PC-9 (cell line): ENCODE measurements around the gene SMIM5. TPM values are rescaled to one million over a fixed set of nuclear protein-coding genes. Genes with fewer than 3 reads are reported as not detected.
A peak's percentile ranks its signal among the peaks of the same experiment; 100 is the strongest.

ENCODE experiments used
- BruUV-seq: library from RNA; stranded (reverse); fragments of 400-500 nt; replicated peaks from 2 replicates; lab custom pipeline; 2021; lab: Mats Ljungman, UMichigan
- CTCF ChIA-PET: fragments of 300-600 bp; sonication (Branson Sonifier 250); formaldehyde crosslinking; loops from one replicate; lab custom pipeline; 2022; ENCODE audit warnings: antibody characterized with exemption; lab: Charles Lee
- POLR2A ChIA-PET: fragments of 300-600 bp; sonication (Branson Sonifier 250); formaldehyde crosslinking; loops from one replicate; lab custom pipeline; 2022; ENCODE audit warnings: antibody characterized with exemption; ENCODE audit not compliant: unreplicated experiment; lab: Charles Lee
- DNase-seq, 2 experiments: peaks; one replicate each; pipeline versions ENCODE4 v3.0.0 to v3.0.0-alpha.2; 2015 to 2022; ENCODE audit warnings: mixed read lengths in 1 of 2
- H2AFZ ChIP-seq: fragments of 200-600 bp; sonication (generic); 2 replicates; pipeline ENCODE4 v1.8.1; 2017; ENCODE audit warnings: antibody characterized with exemption
- H3F3A ChIP-seq: fragments of 200-600 bp; sonication (generic); 2 replicates; pipeline ENCODE4 v1.8.1; 2017; ENCODE audit warnings: antibody characterized with exemption, mild to moderate bottlenecking, low read depth; ENCODE audit not compliant: insufficient read depth
- H3K27ac ChIP-seq: fragments of 200-600 bp; sonication (generic); 2 replicates; pipeline ENCODE4 v1.6.1; 2016; ENCODE audit warnings: mixed run types
- H3K27me3 ChIP-seq: fragments of 200-600 bp; sonication (generic); 2 replicates; pipeline ENCODE4 v1.6.1; 2016; ENCODE audit warnings: low read depth, mixed run types; ENCODE audit not compliant: insufficient read depth
- H3K36me3 ChIP-seq: fragments of 200-600 bp; sonication (generic); 2 replicates; pipeline ENCODE4 v1.6.1; 2016; ENCODE audit warnings: low read depth, mixed run types
- H3K4me1 ChIP-seq: fragments of 200-600 bp; sonication (generic); replicated peaks from 2 replicates; pipeline ENCODE4 v1.6.1; 2016; ENCODE audit warnings: mixed run types; ENCODE audit not compliant: insufficient read depth
- H3K4me2 ChIP-seq: fragments of 200-600 bp; sonication (generic); 2 replicates; pipeline ENCODE4 v1.6.1; 2017; ENCODE audit warnings: mixed run types
- H3K4me3 ChIP-seq: fragments of 200-600 bp; sonication (generic); 2 replicates; pipeline ENCODE4 v1.6.1; 2016; ENCODE audit warnings: mixed run types
- H3K79me2 ChIP-seq: fragments of 200-600 bp; sonication (generic); 2 replicates; pipeline ENCODE4 v1.6.1; 2017; ENCODE audit warnings: low read depth, mixed run types
- H3K9me2 ChIP-seq: fragments of 200-600 bp; sonication (generic); 2 replicates; pipeline ENCODE4 v1.8.1; 2017; ENCODE audit warnings: mild to moderate bottlenecking; ENCODE audit not compliant: insufficient read depth
- H3K9me3 ChIP-seq: fragments of 200-600 bp; sonication (generic); 2 replicates; pipeline ENCODE4 v1.8.1; 2016; ENCODE audit warnings: low read depth; ENCODE audit not compliant: insufficient read depth
- H4K20me1 ChIP-seq: fragments of 200-600 bp; sonication (generic); 2 replicates; pipeline ENCODE4 v1.8.1; 2017; ENCODE audit not compliant: insufficient read depth
- CTCF ChIP-seq: fragments of 200-600 bp; sonication (generic); conservative IDR thresholded peaks from 2 replicates; pipeline ENCODE4 v1.6.1; 2017; ENCODE audit warnings: mixed run types, antibody characterized with exemption, mild to moderate bottlenecking, moderate library complexity
- EZH2 ChIP-seq: fragments of 200-600 bp; sonication (generic); IDR thresholded peaks from 2 replicates; pipeline ENCODE4 v1.8.0; 2017; ENCODE audit warnings: antibody characterized with exemption, low read depth
- intact Hi-C: fragments of 100-400 bp; cut with micrococcal nuclease; formaldehyde crosslinking; loops from one replicate; pipeline ENCODE4 v1.10.0; 2022; ENCODE audit not compliant: unreplicated experiment
- total RNA-seq: library from RNA; stranded (reverse); gene quantifications from 2 replicates; pipeline ENCODE4 v1.2.3, GENCODE V29; 2021

Gene SMIM5
- total RNA-seq, 1 experiment from 2014 or later, result 0.31 TPM

- no peak overlapping the region for H3K4me3 ChIP-seq
- peak overlapping the region; percentile 3 for H3K27ac ChIP-seq
- intact Hi-C loops, result no loop called here
- ChIA-PET POLR2A (no interaction called here), CTCF (interaction anchor here (0.5 to 2.9 kb wide), 2 partner anchors 10 to 14 kb away, joined by 3 to 11 read pairs; partner anchors contain the start of gene SMIM5)
- BruUV-seq, result no TSS peak
- TF ChIP-seq CTCF (no peak), EZH2 (no peak)
- H3K4me2 ChIP-seq, result 0 out of 2 replicates have a peak overlapping the region, but pooled peaks have one; percentile 23
- no peaks in the 10 kb centered on the region for H3K9me2 ChIP-seq
- H3K9me3 ChIP-seq, result no peaks in the 10 kb centered on the region
- H3K4me1 ChIP-seq, result peaks cover 66% of the 10 kb centered on the region
- H3K79me2 ChIP-seq, result 0 out of 2 replicates have a peak, but pooled peaks cover 6% of the 10 kb centered on the region
- H2AFZ ChIP-seq, result no peak overlapping the region
- DNase-seq, result no peak
- no peaks in the 10 kb centered on the region for H3K36me3 ChIP-seq
- no peaks in the 10 kb centered on the region for H3K27me3 ChIP-seq
- H4K20me1 ChIP-seq, result no peaks in the 10 kb centered on the region
- peaks cover 43% of the 10 kb centered on the region for H3F3A ChIP-seq
Observed at GRCh38 chr17:75643643-75644017, 10.4 kb downstream of the SMIM5 start.

GRCh38 chr17:75645501-75645888, 12.3 kb downstream of the SMIM5 start:
- DNase-seq, result peak; percentile 90 to 100
- Histone ChIP-seq H3K4me2 (peak overlapping the region; percentile 68), H3K9me3 (no peaks in the 10 kb centered on the region), H3K27me3 (no peaks in the 10 kb centered on the region), H3K9me2 (no peaks in the 10 kb centered on the region), H3K36me3 (no peaks in the 10 kb centered on the region; the same call in 1 of the 2 replicates), H3K27ac (peak overlapping the region; percentile 92), H4K20me1 (no peaks in the 10 kb centered on the region), H2AFZ (no peak overlapping the region), H3K79me2 (0 out of 2 replicates have a peak, but pooled peaks cover 6% of the 10 kb centered on the region), H3K4me3 (no peak overlapping the region), H3F3A (peaks cover 43% of the 10 kb centered on the region), H3K4me1 (peaks cover 52% of the 10 kb centered on the region)
- TF ChIP-seq CTCF (no peak), EZH2 (no peak)
- ChIA-PET POLR2A (interaction anchor here (0.5 to 1.4 kb wide), 9 partner anchors 12 to 401 kb away, joined by 3 to 7 read pairs (median 5); partner anchors contain the start of genes ITGB4 and SMIM5), CTCF (interaction anchor here (0.7 to 4.1 kb wide), 7 partner anchors 9 to 744 kb away, joined by 3 to 40 read pairs (median 4); partner anchors contain the start of gene SMIM5)
- intact Hi-C loops, result loop anchor here (1.0 to 5.0 kb wide), 3 partner anchors 40 to 113 kb away; no protein-coding TSS in a partner anchor
- BruUV-seq, result no TSS peak

- ChIA-PET CTCF (interaction anchor here (0.6 to 4.1 kb wide), 6 partner anchors 8 to 230 kb away, joined by 3 to 40 read pairs (median 6); partner anchors contain the start of gene SMIM5), POLR2A (interaction anchor here (0.5 to 1.4 kb wide), 10 partner anchors 9 to 401 kb away, joined by 3 to 7 read pairs (median 4); partner anchors contain the start of gene SMIM5)
- Histone ChIP-seq H3K4me1 (peaks cover 51% of the 10 kb centered on the region), H3K9me2 (no peaks in the 10 kb centered on the region), H3K36me3 (no peaks in the 10 kb centered on the region; the same call in 1 of the 2 replicates), H3K27me3 (no peaks in the 10 kb centered on the region), H3K27ac (peak overlapping the region; percentile 92), H2AFZ (no peak overlapping the region), H4K20me1 (no peaks in the 10 kb centered on the region), H3K4me2 (peak overlapping the region; percentile 68), H3K4me3 (no peak overlapping the region), H3K9me3 (no peaks in the 10 kb centered on the region), H3F3A (peaks cover 43% of the 10 kb centered on the region), H3K79me2 (0 out of 2 replicates have a peak, but pooled peaks cover 6% of the 10 kb centered on the region)
- intact Hi-C loops, result loop anchor here (1.0 to 5.0 kb wide), 3 partner anchors 39 to 114 kb away; no protein-coding TSS in a partner anchor
- TSS peak; percentile 59 for BruUV-seq
- DNase-seq, result peak; percentile 84 to 85
- TF ChIP-seq CTCF (no peak), EZH2 (no peak)
Observed at GRCh38 chr17:75645889-75646637, 12.8 kb downstream of the SMIM5 start.
